Caco-2 (cell line): ENCODE measurements around the gene IFITM2. TPM values are rescaled to one million over a fixed set of nuclear protein-coding genes. Genes with fewer than 3 reads are reported as not detected.

Experiments
- BruUV-seq: library from RNA; stranded (reverse); fragments of 400-500 nt; replicated peaks from 2 replicates; lab custom pipeline; 2021; lab: Mats Ljungman, UMichigan
- CTCF ChIA-PET: fragments of 300-600 bp; sonication (Branson Sonifier 250); formaldehyde crosslinking; loops from one replicate; lab custom pipeline; 2022; ENCODE audit warnings: antibody characterized with exemption; lab: Charles Lee
- POLR2A ChIA-PET: fragments of 300-600 bp; sonication (Branson Sonifier 250); formaldehyde crosslinking; loops from one replicate; lab custom pipeline; 2022; ENCODE audit warnings: antibody characterized with exemption; lab: Charles Lee
- DNase-seq, 2 experiments: peaks; one replicate each; pipeline versions ENCODE4 v3.0.0 to v3.0.0-alpha.2; 2020 to 2022
- H3K27me3 ChIP-seq: replicated peaks from 2 replicates; pipeline ENCODE4 v1.6.0; 2011; ENCODE audit warnings: low read length; ENCODE audit not compliant: control insufficient read depth, insufficient read depth
- H3K36me3 ChIP-seq: 2 replicates; pipeline ENCODE4 v1.5.1; 2011; ENCODE audit warnings: low read length; ENCODE audit not compliant: control insufficient read depth, insufficient read depth
- H3K4me1 ChIP-seq: fragments of 250-450 bp; sonication (Bioruptor Pico); 2 replicates; pipeline ENCODE4 v1.5.1; 2020; ENCODE audit warnings: mild to moderate bottlenecking
- H3K4me3 ChIP-seq: 2 replicates; pipeline ENCODE4 v1.5.1; 2011; ENCODE audit warnings: low read depth, mild to moderate bottlenecking, control low read depth, low read length
- H3K9me3 ChIP-seq: fragments of 250-450 bp; sonication (Bioruptor Pico); 2 replicates; pipeline ENCODE4 v1.5.1; 2020; ENCODE audit warnings: mild to moderate bottlenecking, moderate library complexity
- H3K27ac Mint-ChIP-seq: one replicate; pipeline ENCODE4 v1.8.0; 2022; ENCODE audit warnings: mixed read lengths; ENCODE audit not compliant: unreplicated experiment
- H3K27me3 Mint-ChIP-seq: one replicate; pipeline ENCODE4 v1.8.0; 2022; ENCODE audit warnings: mixed read lengths; ENCODE audit not compliant: insufficient read depth, unreplicated experiment
- H3K36me3 Mint-ChIP-seq: one replicate; pipeline ENCODE4 v1.8.0; 2022; ENCODE audit warnings: mild to moderate bottlenecking, mixed read lengths; ENCODE audit not compliant: insufficient read depth, unreplicated experiment
- H3K4me1 Mint-ChIP-seq: one replicate; pipeline ENCODE4 v1.8.0; 2022; ENCODE audit warnings: low read depth, mixed read lengths; ENCODE audit not compliant: unreplicated experiment
- H3K4me3 Mint-ChIP-seq: one replicate; pipeline ENCODE4 v1.8.0; 2022; ENCODE audit warnings: mild to moderate bottlenecking, moderate library complexity, mixed read lengths; ENCODE audit not compliant: unreplicated experiment
- H3K9me3 Mint-ChIP-seq: one replicate; pipeline ENCODE4 v1.8.0; 2022; ENCODE audit warnings: mixed read lengths; ENCODE audit not compliant: unreplicated experiment
- CTCF ChIP-seq, 2 experiments: fragments of 200-600 bp in 1 of 2; IDR thresholded peaks; 1 replicate in 1 of 2; 2 replicates in 1 of 2; pipeline versions ENCODE4 v1.5.1 to v1.8.0; 2011 to 2022; ENCODE audit warnings: antibody characterized with exemption in 1 of 2, control low read depth in 1 of 2, inconsistent platforms in 1 of 2, low read depth in 1 of 2, low read length in 1 of 2, mild to moderate bottlenecking in 1 of 2, moderate library complexity in 1 of 2; ENCODE audit not compliant: insufficient read depth in 1 of 2, severe bottlenecking in 1 of 2, unreplicated experiment in 1 of 2
- intact Hi-C: fragments of 100-400 bp; cut with micrococcal nuclease; formaldehyde crosslinking; loops from one replicate; pipeline ENCODE4 v1.10.0; 2022; ENCODE audit not compliant: unreplicated experiment
- total RNA-seq: library from RNA; stranded (reverse); gene quantifications from 2 replicates; pipeline ENCODE4 v1.2.3, GENCODE V29; 2022

Gene IFITM2
- total RNA-seq, 1 experiment from 2014 or later = 7.3 TPM

- peak; percentile 47 to 51 for DNase-seq
- Histone ChIP-seq H3K9me3 (no peaks in the 10 kb centered on the region), H3K4me1 (peaks cover 17% of the 10 kb centered on the region), H3K36me3 (no peaks in the 10 kb centered on the region), H3K4me3 (peak overlapping the region; percentile 47), H3K27me3 (peaks cover 5% of the 10 kb centered on the region)
- Mint-ChIP-seq H3K4me3 (peak overlapping the region; percentile 67), H3K27me3 (peaks cover 26% of the 10 kb centered on the region), H3K27ac (no peak overlapping the region), H3K4me1 (no peaks in the 10 kb centered on the region), H3K36me3 (peaks cover 5% of the 10 kb centered on the region), H3K9me3 (no peaks in the 10 kb centered on the region)
- ChIA-PET POLR2A (no interaction called here), CTCF (interaction anchor here (0.6 to 1.6 kb wide), 4 partner anchors 12 to 168 kb away, joined by 3 to 4 read pairs (median 3); no protein-coding TSS in a partner anchor)
- no TSS peak for BruUV-seq
- no peak for TF ChIP-seq CTCF (IDR thresholded peaks at IDR 0.05; ENCODE audit: insufficient read depth in 1 of 2, low read depth in 1 of 2, low read length in 1 of 2, severe bottlenecking in 1 of 2, unreplicated experiment in 1 of 2)
- intact Hi-C loops = no loop called here
Observed at GRCh38 chr11:279966-280705, 27.5 kb upstream of the IFITM2 start.

- H3K27me3 Mint-ChIP-seq = peaks cover 26% of the 10 kb centered on the region
- BruUV-seq = no TSS peak
Observed at GRCh38 chr11:280706-281485, 26.7 kb upstream of the IFITM2 start.

More at GRCh38 chr11:280706-281485, 26.7 kb upstream of the IFITM2 start:
- Histone ChIP-seq H3K4me1 (peaks cover 17% of the 10 kb centered on the region), H3K27me3 (peaks cover 5% of the 10 kb centered on the region), H3K4me3 (peak overlapping the region; percentile 47), H3K9me3 (no peaks in the 10 kb centered on the region), H3K36me3 (no peaks in the 10 kb centered on the region)
- no peak for TF ChIP-seq CTCF (IDR thresholded peaks at IDR 0.05; ENCODE audit: insufficient read depth in 1 of 2, low read depth in 1 of 2, low read length in 1 of 2, severe bottlenecking in 1 of 2, unreplicated experiment in 1 of 2)
- H3K4me1 Mint-ChIP-seq = no peaks in the 10 kb centered on the region
- ChIA-PET CTCF (interaction anchor here (0.8 to 1.6 kb wide), 4 partner anchors 28 to 168 kb away, joined by 3 to 4 read pairs (median 3); no protein-coding TSS in a partner anchor), POLR2A (no interaction called here)
- DNase-seq = peak in 1 of 2 experiments; percentile 36
- H3K36me3 Mint-ChIP-seq = peaks cover 5% of the 10 kb centered on the region
- H3K4me3 Mint-ChIP-seq = peak overlapping the region; percentile 67
- H3K27ac Mint-ChIP-seq = no peak overlapping the region
- intact Hi-C loops = no loop called here
- H3K9me3 Mint-ChIP-seq = no peaks in the 10 kb centered on the region
